MM.1S (cell line): Measurements from ENCODE around the gene EIF5AL1.
A peak's percentile ranks its signal among the peaks of the same experiment; 100 is the strongest.
"Not testable (repeated sequence)": the region's sequence is repeated elsewhere in the genome, so short reads cannot be mapped to it uniquely, and the experiment has no call there.

ENCODE experiments used
- DNase-seq: peaks from one replicate; pipeline ENCODE4 v3.0.0-alpha.2; 2015
- H2AFZ ChIP-seq: fragments of 300-600 bp; sonication (generic); 2 replicates; pipeline ENCODE4 v1.6.0; 2016; ENCODE audit warnings: antibody characterized with exemption, low read length
- H3F3A ChIP-seq: fragments of 300-600 bp; sonication (generic); 2 replicates; pipeline ENCODE4 v1.6.1; 2016; ENCODE audit warnings: mild to moderate bottlenecking, antibody characterized with exemption, low read length, moderate library complexity, mixed read lengths; ENCODE audit not compliant: insufficient read depth
- H3K27ac ChIP-seq: fragments of 300-600 bp; sonication (generic); 2 replicates; pipeline ENCODE4 v1.5.1; 2016; ENCODE audit warnings: mild to moderate bottlenecking, low read length
- H3K27me3 ChIP-seq: fragments of 300-600 bp; sonication (generic); replicated peaks from 2 replicates; pipeline ENCODE4 v1.6.0; 2016; ENCODE audit warnings: low read length; ENCODE audit not compliant: insufficient read depth
- H3K36me3 ChIP-seq: fragments of 300-600 bp; sonication (generic); replicated peaks from 2 replicates; pipeline ENCODE4 v1.6.1; 2016; ENCODE audit warnings: mild to moderate bottlenecking, low read length, mixed read lengths; ENCODE audit not compliant: insufficient read depth
- H3K4me1 ChIP-seq: fragments of 300-600 bp; sonication (generic); 2 replicates; pipeline ENCODE4 v1.6.1; 2016; ENCODE audit warnings: low read length, mixed read lengths
- H3K4me2 ChIP-seq: fragments of 300-600 bp; sonication (generic); 2 replicates; pipeline ENCODE4 v1.6.0; 2016; ENCODE audit warnings: low read depth, low read length
- H3K4me3 ChIP-seq: fragments of 300-600 bp; sonication (generic); 2 replicates; pipeline ENCODE4 v1.5.1; 2016; ENCODE audit warnings: low read length, mixed read lengths
- H3K79me2 ChIP-seq: fragments of 300-600 bp; sonication (generic); 2 replicates; pipeline ENCODE4 v1.6.1; 2016; ENCODE audit warnings: mixed run types, low read length, mixed read lengths
- H3K9ac ChIP-seq: fragments of 300-600 bp; sonication (generic); 2 replicates; pipeline ENCODE4 v1.6.1; 2016; ENCODE audit warnings: low read length, mixed read lengths
- H3K9me2 ChIP-seq: fragments of 300-600 bp; sonication (generic); replicated peaks from 2 replicates; pipeline ENCODE4 v1.6.1; 2016; ENCODE audit warnings: mild to moderate bottlenecking, low read length, mixed read lengths; ENCODE audit not compliant: insufficient read depth
- H3K9me3 ChIP-seq: fragments of 300-600 bp; sonication (generic); replicated peaks from 2 replicates; pipeline ENCODE4 v1.6.1; 2016; ENCODE audit warnings: mild to moderate bottlenecking, low read length, mixed read lengths; ENCODE audit not compliant: insufficient read depth
- H4K20me1 ChIP-seq: fragments of 300-600 bp; sonication (generic); 2 replicates; pipeline ENCODE4 v1.6.1; 2016; ENCODE audit warnings: mild to moderate bottlenecking, low read length, moderate library complexity, mixed read lengths; ENCODE audit not compliant: insufficient read depth

EIF5AL1 gene

GRCh38 chr10:79517567-79517966 lies 5.2 kb downstream of the EIF5AL1 start:
- not testable (repeated sequence) for H3K4me1 ChIP-seq, H3K27me3 ChIP-seq, H3F3A ChIP-seq, H2AFZ ChIP-seq, H3K4me3 ChIP-seq, H3K9ac ChIP-seq, H4K20me1 ChIP-seq, H3K4me2 ChIP-seq, H3K9me2 ChIP-seq, H3K27ac ChIP-seq, DNase-seq, H3K79me2 ChIP-seq, H3K36me3 ChIP-seq, H3K9me3 ChIP-seq

GRCh38 chr10:79521751-79522150 lies 9.4 kb downstream of the EIF5AL1 start:
- not testable (repeated sequence) for H3K4me3 ChIP-seq, H3K4me1 ChIP-seq, H2AFZ ChIP-seq, H3K9me3 ChIP-seq, H3K27ac ChIP-seq, H3K4me2 ChIP-seq, H4K20me1 ChIP-seq, H3K27me3 ChIP-seq, H3K9ac ChIP-seq, H3K9me2 ChIP-seq, H3F3A ChIP-seq, H3K79me2 ChIP-seq, H3K36me3 ChIP-seq
- DNase-seq = peak; percentile 10

- DNase-seq = not testable (repeated sequence)
Observed at GRCh38 chr10:79522464-79522863, 10.1 kb downstream of the EIF5AL1 start.

GRCh38 chr10:79523157-79523853 lies 11.0 kb downstream of the EIF5AL1 start:
- H3K4me1 ChIP-seq, H3K79me2 ChIP-seq, H3K4me3 ChIP-seq, H3K27me3 ChIP-seq, H3K36me3 ChIP-seq, H3K27ac ChIP-seq, H3K9me3 ChIP-seq, H3F3A ChIP-seq, DNase-seq, H2AFZ ChIP-seq, H4K20me1 ChIP-seq, H3K9ac ChIP-seq, H3K4me2 ChIP-seq, H3K9me2 ChIP-seq: not testable (repeated sequence)

More at GRCh38 chr10:79522464-79522863, 10.1 kb downstream of the EIF5AL1 start:
- H3K79me2 ChIP-seq, H3K9ac ChIP-seq, H3K27ac ChIP-seq, H3K9me2 ChIP-seq, H3F3A ChIP-seq, H3K9me3 ChIP-seq, H4K20me1 ChIP-seq, H3K36me3 ChIP-seq, H3K27me3 ChIP-seq, H2AFZ ChIP-seq, H3K4me1 ChIP-seq, H3K4me2 ChIP-seq, H3K4me3 ChIP-seq: not testable (repeated sequence)

- not testable (repeated sequence) for H3K9ac ChIP-seq, H3K4me3 ChIP-seq, H2AFZ ChIP-seq, H3K27me3 ChIP-seq, H3K79me2 ChIP-seq, H3K4me2 ChIP-seq, H3K36me3 ChIP-seq, DNase-seq, H3K9me3 ChIP-seq, H3K9me2 ChIP-seq, H3K27ac ChIP-seq, H3K4me1 ChIP-seq, H3F3A ChIP-seq, H4K20me1 ChIP-seq
Observed at GRCh38 chr10:79525049-79525710, 12.8 kb downstream of the EIF5AL1 start.

- H3K27ac ChIP-seq, H3K9me3 ChIP-seq, DNase-seq, H3K9me2 ChIP-seq, H3K4me3 ChIP-seq, H3K27me3 ChIP-seq, H3K4me1 ChIP-seq, H3K79me2 ChIP-seq, H2AFZ ChIP-seq, H3K9ac ChIP-seq, H3K4me2 ChIP-seq, H3F3A ChIP-seq, H4K20me1 ChIP-seq, H3K36me3 ChIP-seq: not testable (repeated sequence)
Observed at GRCh38 chr10:79528261-79528660, 15.9 kb downstream of the EIF5AL1 start.

GRCh38 chr10:79533142-79533902 lies 21.0 kb downstream of the EIF5AL1 start:
- not testable (repeated sequence) for H3F3A ChIP-seq, H3K4me1 ChIP-seq, H3K36me3 ChIP-seq, H3K27me3 ChIP-seq, H2AFZ ChIP-seq, H3K79me2 ChIP-seq, H3K4me3 ChIP-seq, H3K9ac ChIP-seq, H4K20me1 ChIP-seq, DNase-seq, H3K9me3 ChIP-seq, H3K9me2 ChIP-seq, H3K4me2 ChIP-seq, H3K27ac ChIP-seq

GRCh38 chr10:79533903-79534175 lies 21.5 kb downstream of the EIF5AL1 start:
- not testable (repeated sequence) for H3K79me2 ChIP-seq, H3K27ac ChIP-seq, H3K9me3 ChIP-seq, H2AFZ ChIP-seq, H3F3A ChIP-seq, H4K20me1 ChIP-seq, H3K9ac ChIP-seq, H3K4me1 ChIP-seq, H3K27me3 ChIP-seq, H3K9me2 ChIP-seq, DNase-seq, H3K4me3 ChIP-seq, H3K4me2 ChIP-seq, H3K36me3 ChIP-seq
